K562 (cell line): Measurements from ENCODE around the gene MRPL41. TPM values are rescaled to one million over a fixed set of nuclear protein-coding genes. Genes with fewer than 3 reads are reported as not detected.

Source experiments
- BCL6 ChIP-seq: fragments of 250-450 bp; sonication (Bioruptor Pico); IDR thresholded peaks from 2 replicates; pipeline ENCODE4 v1.4.0; 2020
- CC2D1A ChIP-seq: fragments of 450-650 bp; IDR thresholded peaks from 2 replicates; pipeline ENCODE4 v1.6.1; 2017; ENCODE audit warnings: mild to moderate bottlenecking
- CREB1 ChIP-seq, 2 experiments: sonication (generic) in 1 of 2; formaldehyde crosslinking in 1 of 2; IDR thresholded peaks; 2 replicates each; pipeline versions ENCODE4 v1.6.1 to v1.8.0; 2012 to 2022; ENCODE audit warnings: inconsistent platforms in 1 of 2, mild to moderate bottlenecking in 1 of 2, missing genetic modification reagents in 1 of 2, moderate library complexity in 1 of 2
- E2F3 ChIP-seq: fragments of 250-450 bp; sonication (Bioruptor Pico); IDR thresholded peaks from 2 replicates; pipeline ENCODE4 v1.4.0; 2020; ENCODE audit warnings: mild to moderate bottlenecking
- EHMT2 ChIP-seq: fragments of 450-650 bp; IDR thresholded peaks from 2 replicates; pipeline ENCODE4 v1.6.1; 2018; ENCODE audit warnings: antibody characterized with exemption
- GATAD2B ChIP-seq: fragments of 450-650 bp; IDR thresholded peaks from 2 replicates; pipeline ENCODE4 v1.6.1; 2017; ENCODE audit warnings: mild to moderate bottlenecking, borderline replicate concordance
- MED1 ChIP-seq: sonication (generic); formaldehyde crosslinking; IDR thresholded peaks from 2 replicates; pipeline ENCODE4 v1.8.1; 2023; ENCODE audit warnings: missing genetic modification reagents, borderline replicate concordance
- OTX1 ChIP-seq: fragments of 450-650 bp; formaldehyde crosslinking; IDR thresholded peaks from 2 replicates; pipeline ENCODE4 v1.4.0; 2022; ENCODE audit warnings: mild to moderate bottlenecking
- polyA plus RNA-seq, 8 experiments: library from polyadenylated mRNA; depleted of rRNA in 4 of 8; stranded (reverse) in 5 of 8; unstranded in 3 of 8; fragments of >200 nt; fragmentation: Nextera tagmentation in 2 of 8; fragmentation: Illumina TruSeq in 1 of 8; extraction: Ambion mirVana in 2 of 8; extraction: Trizol in 1 of 8; gene quantifications; 2 replicates each; pipeline versions ENCODE4 v1.2.1 to v1.2.3, GENCODE V29; 2011 to 2014; ENCODE audit warnings: inconsistent platforms in 1 of 8, missing spikeins in 1 of 8
- total RNA-seq, 7 experiments: library from RNA; depleted of rRNA in 6 of 7; stranded (reverse); fragments of >200 nt in 6 of 7; fragmentation: Illumina TruSeq in 2 of 7; extraction: Trizol in 2 of 7; gene quantifications; 2 replicates each; pipeline versions ENCODE4 v1.2.1 to v1.2.3, GENCODE V29; 2011 to 2021; ENCODE audit warnings: low replicate concordance in 1 of 7
- TF ChIP-seq, protein P1 (sequence below), 2 experiments: fragments of 450-650 bp; formaldehyde crosslinking in 1 of 2; IDR thresholded peaks; 2 replicates each; pipeline versions ENCODE4 v1.4.0 to v1.6.1; 2014 to 2020; ENCODE audit warnings: mild to moderate bottlenecking in 2 of 2, borderline replicate concordance in 1 of 2, low read depth in 1 of 2
- TF ChIP-seq, protein P2 (sequence below): fragments of 200-800 bp; sonication (Bioruptor generic); IDR thresholded peaks from 2 replicates; pipeline ENCODE4 v1.6.1; 2017; ENCODE audit warnings: missing genetic modification characterization, missing compliant biosample characterization
- TF ChIP-seq, protein P3 (sequence below): fragments of 250-450 bp; sonication (Bioruptor Pico); IDR thresholded peaks from 2 replicates; pipeline ENCODE4 v1.5.0; 2021
- TF ChIP-seq, protein P4 (sequence below): fragments of 250-450 bp; sonication (Bioruptor Pico); IDR thresholded peaks from 2 replicates; pipeline ENCODE4 v1.8.0; 2021; ENCODE audit warnings: moderate library complexity, mild to moderate bottlenecking, inconsistent platforms
- TF ChIP-seq, protein P5 (sequence below): fragments of 250-450 bp; sonication (Bioruptor Pico); IDR thresholded peaks from 2 replicates; pipeline ENCODE4 v1.8.0; 2022; ENCODE audit warnings: moderate library complexity, mild to moderate bottlenecking, inconsistent platforms

Gene MRPL41
- total and polyA plus RNA-seq, 9 of the 15 experiments (the other 6 are each of a cell fraction or from before 2014, with no cell fraction given): 2.6 to 259 (median 21.6) TPM

DNA sequence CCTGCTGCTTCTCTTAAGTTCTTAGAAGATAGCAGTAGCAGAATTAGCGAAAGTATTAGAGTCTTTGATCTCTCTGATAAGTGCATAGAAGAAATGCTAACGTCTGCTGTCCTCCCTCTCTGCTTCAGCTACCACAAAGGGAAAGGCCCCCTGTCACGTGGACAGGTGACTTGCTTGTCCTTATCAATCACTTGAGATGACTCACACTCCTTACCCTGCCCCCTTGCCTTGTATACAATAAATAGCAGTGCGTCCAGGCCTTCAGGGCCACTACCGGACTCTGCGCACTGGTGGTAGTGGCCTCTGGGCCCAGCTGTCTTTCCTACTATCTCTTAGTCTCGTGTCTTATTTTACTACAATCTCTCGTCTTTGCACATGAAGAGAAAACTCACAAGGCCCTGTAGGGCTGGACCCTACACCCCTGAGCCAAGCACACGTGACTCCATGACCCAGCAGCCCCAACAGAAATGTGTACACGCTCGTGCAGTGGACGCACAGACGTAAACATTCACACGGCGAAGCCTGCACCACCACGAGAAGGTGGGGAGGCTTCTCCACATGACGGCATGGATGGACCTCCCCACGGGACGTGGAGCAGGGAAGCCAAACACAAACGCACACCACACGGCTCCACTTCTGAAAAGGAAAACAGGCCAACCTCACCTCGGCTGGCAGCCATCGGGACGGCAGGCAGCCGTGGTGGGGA lies 39.8 kb upstream of the MRPL41 start (continued):
- TF ChIP-seq, protein P1, sequence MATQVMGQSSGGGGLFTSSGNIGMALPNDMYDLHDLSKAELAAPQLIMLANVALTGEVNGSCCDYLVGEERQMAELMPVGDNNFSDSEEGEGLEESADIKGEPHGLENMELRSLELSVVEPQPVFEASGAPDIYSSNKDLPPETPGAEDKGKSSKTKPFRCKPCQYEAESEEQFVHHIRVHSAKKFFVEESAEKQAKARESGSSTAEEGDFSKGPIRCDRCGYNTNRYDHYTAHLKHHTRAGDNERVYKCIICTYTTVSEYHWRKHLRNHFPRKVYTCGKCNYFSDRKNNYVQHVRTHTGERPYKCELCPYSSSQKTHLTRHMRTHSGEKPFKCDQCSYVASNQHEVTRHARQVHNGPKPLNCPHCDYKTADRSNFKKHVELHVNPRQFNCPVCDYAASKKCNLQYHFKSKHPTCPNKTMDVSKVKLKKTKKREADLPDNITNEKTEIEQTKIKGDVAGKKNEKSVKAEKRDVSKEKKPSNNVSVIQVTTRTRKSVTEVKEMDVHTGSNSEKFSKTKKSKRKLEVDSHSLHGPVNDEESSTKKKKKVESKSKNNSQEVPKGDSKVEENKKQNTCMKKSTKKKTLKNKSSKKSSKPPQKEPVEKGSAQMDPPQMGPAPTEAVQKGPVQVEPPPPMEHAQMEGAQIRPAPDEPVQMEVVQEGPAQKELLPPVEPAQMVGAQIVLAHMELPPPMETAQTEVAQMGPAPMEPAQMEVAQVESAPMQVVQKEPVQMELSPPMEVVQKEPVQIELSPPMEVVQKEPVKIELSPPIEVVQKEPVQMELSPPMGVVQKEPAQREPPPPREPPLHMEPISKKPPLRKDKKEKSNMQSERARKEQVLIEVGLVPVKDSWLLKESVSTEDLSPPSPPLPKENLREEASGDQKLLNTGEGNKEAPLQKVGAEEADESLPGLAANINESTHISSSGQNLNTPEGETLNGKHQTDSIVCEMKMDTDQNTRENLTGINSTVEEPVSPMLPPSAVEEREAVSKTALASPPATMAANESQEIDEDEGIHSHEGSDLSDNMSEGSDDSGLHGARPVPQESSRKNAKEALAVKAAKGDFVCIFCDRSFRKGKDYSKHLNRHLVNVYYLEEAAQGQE (IDR thresholded peaks at IDR 0.05; ENCODE audit: borderline replicate concordance): 0 out of 2 replicates have a peak, but pooled peaks have one; percentile 29
- TF ChIP-seq, protein P1 (CRISPR knock-in tag; IDR thresholded peaks at IDR 0.05; ENCODE audit: low read depth): no peak
- TF ChIP-seq E2F3 (CRISPR knock-in tag): no peak
- no peak for TF ChIP-seq BCL6 (CRISPR knock-in tag)
- TF ChIP-seq, protein P2, sequence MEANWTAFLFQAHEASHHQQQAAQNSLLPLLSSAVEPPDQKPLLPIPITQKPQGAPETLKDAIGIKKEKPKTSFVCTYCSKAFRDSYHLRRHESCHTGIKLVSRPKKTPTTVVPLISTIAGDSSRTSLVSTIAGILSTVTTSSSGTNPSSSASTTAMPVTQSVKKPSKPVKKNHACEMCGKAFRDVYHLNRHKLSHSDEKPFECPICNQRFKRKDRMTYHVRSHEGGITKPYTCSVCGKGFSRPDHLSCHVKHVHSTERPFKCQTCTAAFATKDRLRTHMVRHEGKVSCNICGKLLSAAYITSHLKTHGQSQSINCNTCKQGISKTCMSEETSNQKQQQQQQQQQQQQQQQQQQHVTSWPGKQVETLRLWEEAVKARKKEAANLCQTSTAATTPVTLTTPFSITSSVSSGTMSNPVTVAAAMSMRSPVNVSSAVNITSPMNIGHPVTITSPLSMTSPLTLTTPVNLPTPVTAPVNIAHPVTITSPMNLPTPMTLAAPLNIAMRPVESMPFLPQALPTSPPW: peak; percentile 54
- TF ChIP-seq GATAD2B: peak; percentile 58; the same call in 1 of the 2 replicates
- TF ChIP-seq, protein P3, sequence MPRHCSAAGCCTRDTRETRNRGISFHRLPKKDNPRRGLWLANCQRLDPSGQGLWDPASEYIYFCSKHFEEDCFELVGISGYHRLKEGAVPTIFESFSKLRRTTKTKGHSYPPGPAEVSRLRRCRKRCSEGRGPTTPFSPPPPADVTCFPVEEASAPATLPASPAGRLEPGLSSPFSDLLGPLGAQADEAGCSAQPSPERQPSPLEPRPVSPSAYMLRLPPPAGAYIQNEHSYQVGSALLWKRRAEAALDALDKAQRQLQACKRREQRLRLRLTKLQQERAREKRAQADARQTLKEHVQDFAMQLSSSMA: no peak
- TF ChIP-seq CREB1 (IDR thresholded peaks at IDR 0.05): no peak
- peak; percentile 65 for TF ChIP-seq CREB1 (CRISPR knock-in tag; IDR thresholded peaks at IDR 0.05)
- TF ChIP-seq OTX1 (CRISPR knock-in tag): no peak
- TF ChIP-seq CC2D1A: no peak
- TF ChIP-seq MED1 (CRISPR knock-in tag): no peak
- no peak for TF ChIP-seq EHMT2
- TF ChIP-seq, protein P4, sequence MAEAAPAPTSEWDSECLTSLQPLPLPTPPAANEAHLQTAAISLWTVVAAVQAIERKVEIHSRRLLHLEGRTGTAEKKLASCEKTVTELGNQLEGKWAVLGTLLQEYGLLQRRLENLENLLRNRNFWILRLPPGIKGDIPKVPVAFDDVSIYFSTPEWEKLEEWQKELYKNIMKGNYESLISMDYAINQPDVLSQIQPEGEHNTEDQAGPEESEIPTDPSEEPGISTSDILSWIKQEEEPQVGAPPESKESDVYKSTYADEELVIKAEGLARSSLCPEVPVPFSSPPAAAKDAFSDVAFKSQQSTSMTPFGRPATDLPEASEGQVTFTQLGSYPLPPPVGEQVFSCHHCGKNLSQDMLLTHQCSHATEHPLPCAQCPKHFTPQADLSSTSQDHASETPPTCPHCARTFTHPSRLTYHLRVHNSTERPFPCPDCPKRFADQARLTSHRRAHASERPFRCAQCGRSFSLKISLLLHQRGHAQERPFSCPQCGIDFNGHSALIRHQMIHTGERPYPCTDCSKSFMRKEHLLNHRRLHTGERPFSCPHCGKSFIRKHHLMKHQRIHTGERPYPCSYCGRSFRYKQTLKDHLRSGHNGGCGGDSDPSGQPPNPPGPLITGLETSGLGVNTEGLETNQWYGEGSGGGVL: no peak
- TF ChIP-seq, protein P5, sequence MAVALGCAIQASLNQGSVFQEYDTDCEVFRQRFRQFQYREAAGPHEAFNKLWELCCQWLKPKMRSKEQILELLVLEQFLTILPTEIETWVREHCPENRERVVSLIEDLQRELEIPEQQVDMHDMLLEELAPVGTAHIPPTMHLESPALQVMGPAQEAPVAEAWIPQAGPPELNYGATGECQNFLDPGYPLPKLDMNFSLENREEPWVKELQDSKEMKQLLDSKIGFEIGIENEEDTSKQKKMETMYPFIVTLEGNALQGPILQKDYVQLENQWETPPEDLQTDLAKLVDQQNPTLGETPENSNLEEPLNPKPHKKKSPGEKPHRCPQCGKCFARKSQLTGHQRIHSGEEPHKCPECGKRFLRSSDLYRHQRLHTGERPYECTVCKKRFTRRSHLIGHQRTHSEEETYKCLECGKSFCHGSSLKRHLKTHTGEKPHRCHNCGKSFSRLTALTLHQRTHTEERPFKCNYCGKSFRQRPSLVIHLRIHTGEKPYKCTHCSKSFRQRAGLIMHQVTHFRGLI (CRISPR knock-in tag): no peak
